OCI-LY3 (cell line): Measurements from ENCODE around the gene MNAT1.

ENCODE experiments used
- H2AFZ ChIP-seq: fragments of 200-600, 300-600 bp; shearing (Covaris generic); 2 replicates; pipeline ENCODE4 v1.6.0; 2014; ENCODE audit warnings: antibody characterized with exemption, low read depth, low read length
- H3K27ac ChIP-seq: fragments of 200-600, 300-600 bp; sonication (generic); 2 replicates; pipeline ENCODE4 v1.5.1; 2014; ENCODE audit warnings: mild to moderate bottlenecking, low read length, moderate library complexity, mixed read lengths
- H3K27me3 ChIP-seq: fragments of 200-600, 300-600 bp; sonication (generic); 2 replicates; pipeline ENCODE4 v1.6.1; 2014; ENCODE audit warnings: low read depth, low read length, mixed read lengths
- H3K36me3 ChIP-seq: fragments of 200-600, 300-600 bp; sonication (generic); replicated peaks from 2 replicates; pipeline ENCODE3; 2014; ENCODE audit warnings: low read depth, low read length, mixed read lengths
- H3K4me1 ChIP-seq: fragments of 300-600, 200-600 bp; sonication (generic); 2 replicates; pipeline ENCODE4 v1.6.1; 2014; ENCODE audit warnings: low read length, mixed read lengths
- H3K4me2 ChIP-seq: fragments of 200-600, 300-600 bp; sonication (generic); 2 replicates; pipeline ENCODE4 v1.6.1; 2014; ENCODE audit warnings: low read length, mixed read lengths
- H3K4me3 ChIP-seq: fragments of 300-600, 200-600 bp; sonication (generic); 2 replicates; pipeline ENCODE4 v1.5.1; 2014; ENCODE audit warnings: antibody characterized with exemption, mild to moderate bottlenecking, low read length, moderate library complexity
- H3K79me2 ChIP-seq: fragments of 300-600, 200-600 bp; shearing (Covaris generic); 2 replicates; pipeline ENCODE4 v1.6.1; 2014; ENCODE audit warnings: mild to moderate bottlenecking, low read length, mixed read lengths
- H3K9ac ChIP-seq: fragments of 300-600, 200-600 bp; shearing (Covaris generic); 2 replicates; pipeline ENCODE4 v1.6.0; 2014; ENCODE audit warnings: mild to moderate bottlenecking, low read length, moderate library complexity
- H3K9me3 ChIP-seq: fragments of 200-600, 300-600 bp; shearing (Covaris generic); 2 replicates; pipeline ENCODE4 v1.6.1; 2014; ENCODE audit warnings: low read length, mixed read lengths; ENCODE audit not compliant: insufficient read depth
- H4K20me1 ChIP-seq: fragments of 200-600, 300-600 bp; sonication (generic); 2 replicates; pipeline ENCODE4 v1.6.1; 2016; ENCODE audit warnings: low read length, mixed read lengths; ENCODE audit not compliant: insufficient read depth
- CTCF ChIP-seq: fragments of 200-600, 300-600 bp; sonication (generic); IDR thresholded peaks from 2 replicates; pipeline ENCODE4 v1.5.1; 2014; ENCODE audit warnings: antibody characterized with exemption, low read length, low read depth
- EZH2phosphoT487 ChIP-seq: fragments of 200-600 bp; shearing (Covaris generic); IDR thresholded peaks from 2 replicates; pipeline ENCODE4 v1.6.1; 2018; ENCODE audit warnings: antibody characterized with exemption, mixed run types, low read depth

The MNAT1 gene

GRCh38 chr14:60861545-60862140, 127.1 kb downstream of the MNAT1 start:
- no peak overlapping the region for H2AFZ ChIP-seq
- no peak overlapping the region for H3K27ac ChIP-seq
- H3K9ac ChIP-seq = no peak overlapping the region
- H3K4me2 ChIP-seq = no peak overlapping the region
- H3K36me3 ChIP-seq = peaks cover 4% of the 10 kb centered on the region
- H3K9me3 ChIP-seq = 0 out of 2 replicates have a peak, but pooled peaks cover 4% of the 10 kb centered on the region
- H3K79me2 ChIP-seq = no peaks in the 10 kb centered on the region
- no peak for TF ChIP-seq CTCF
- no peak for TF ChIP-seq EZH2phosphoT487
- no peaks in the 10 kb centered on the region for H4K20me1 ChIP-seq
- no peak overlapping the region for H3K4me3 ChIP-seq
- H3K4me1 ChIP-seq = peaks cover 18% of the 10 kb centered on the region
- H3K27me3 ChIP-seq = no peaks in the 10 kb centered on the region

- H3K4me3 ChIP-seq = no peak overlapping the region
- H3K27ac ChIP-seq = no peak overlapping the region
- H3K4me2 ChIP-seq = no peak overlapping the region
- peaks cover 21% of the 10 kb centered on the region for H3K4me1 ChIP-seq
- no peaks in the 10 kb centered on the region for H4K20me1 ChIP-seq
- no peaks in the 10 kb centered on the region for H3K27me3 ChIP-seq
- no peaks in the 10 kb centered on the region for H3K79me2 ChIP-seq
- no peak overlapping the region for H2AFZ ChIP-seq
- TF ChIP-seq CTCF (no peak), EZH2phosphoT487 (no peak)
- 0 out of 2 replicates have a peak, but pooled peaks cover under 1% of the 10 kb centered on the region for H3K9me3 ChIP-seq
- no peaks in the 10 kb centered on the region for H3K36me3 ChIP-seq
- H3K9ac ChIP-seq = no peak overlapping the region
Measured at GRCh38 chr14:60862283-60862682, 127.7 kb downstream of the MNAT1 start.

GRCh38 chr14:60863249-60863648, 128.7 kb downstream of the MNAT1 start:
- H2AFZ ChIP-seq = no peak overlapping the region
- H3K27ac ChIP-seq = no peak overlapping the region
- H3K4me1 ChIP-seq = peaks cover 29% of the 10 kb centered on the region
- no peak overlapping the region for H3K4me3 ChIP-seq
- H3K79me2 ChIP-seq = no peaks in the 10 kb centered on the region
- H3K4me2 ChIP-seq = no peak overlapping the region
- no peak overlapping the region for H3K9ac ChIP-seq
- no peaks in the 10 kb centered on the region for H3K27me3 ChIP-seq
- H3K9me3 ChIP-seq = no peaks in the 10 kb centered on the region
- H4K20me1 ChIP-seq = no peaks in the 10 kb centered on the region
- H3K36me3 ChIP-seq = no peaks in the 10 kb centered on the region
- no peak for TF ChIP-seq CTCF
- TF ChIP-seq EZH2phosphoT487 = no peak

- no peak overlapping the region for H3K4me2 ChIP-seq
- no peaks in the 10 kb centered on the region for H3K27me3 ChIP-seq
- H3K9me3 ChIP-seq = no peaks in the 10 kb centered on the region
- H3K79me2 ChIP-seq = no peaks in the 10 kb centered on the region
- no peak overlapping the region for H2AFZ ChIP-seq
- no peaks in the 10 kb centered on the region for H4K20me1 ChIP-seq
- H3K4me1 ChIP-seq = peaks cover 13% of the 10 kb centered on the region
- H3K9ac ChIP-seq = no peak overlapping the region
- no peak overlapping the region for H3K4me3 ChIP-seq
- TF ChIP-seq EZH2phosphoT487 = no peak
- no peak for TF ChIP-seq CTCF
- H3K27ac ChIP-seq = no peak overlapping the region
- no peaks in the 10 kb centered on the region for H3K36me3 ChIP-seq
Measured at GRCh38 chr14:60865378-60866127, 131.0 kb downstream of the MNAT1 start.
